Ovary (tissue), 9 donors: ENCODE data around the gene TMEM134. TPM values are rescaled to one million over a fixed set of nuclear protein-coding genes. Genes with fewer than 3 reads are reported as not detected.
A peak's percentile ranks its signal among the peaks of the same experiment; 100 is the strongest.

Experiments
- DNase-seq, 5 donors: peaks; one replicate each; pipeline ENCODE4 v3.0.0-alpha.2; 2019 to 2020
- H3K27ac ChIP-seq, 2 donors: fragments of 200-600 bp; one replicate each; pipeline versions ENCODE4 v1.5.1 to v1.8.0; 2019 to 2022
- H3K27me3 ChIP-seq: fragments of 200-600 bp; one replicate; pipeline ENCODE4 v1.8.0; 2022
- H3K36me3 ChIP-seq: fragments of 200-600 bp; sonication (generic); one replicate; pipeline ENCODE4 v1.5.1; 2019
- H3K4me1 ChIP-seq: one replicate; pipeline ENCODE4 v1.8.1; 2013; ENCODE audit warnings: mild to moderate bottlenecking, moderate library complexity; ENCODE audit not compliant: insufficient read depth
- H3K4me3 ChIP-seq: fragments of 200-600 bp; sonication (generic); one replicate; pipeline ENCODE4 v1.5.1; 2017
- H3K9me3 ChIP-seq, 2 donors: fragments of 200-600 bp in 1 of 2; sonication (generic) in 1 of 2; one replicate each; pipeline versions ENCODE4 v1.5.1 to v1.8.1; 2013 to 2019; ENCODE audit warnings: mild to moderate bottlenecking in 1 of 2, moderate library complexity in 1 of 2
- EP300 ChIP-seq: sonication (generic); formaldehyde crosslinking; IDR thresholded peaks from one replicate; pipeline ENCODE4 v1.6.1; 2017; ENCODE audit warnings: antibody characterized with exemption
- POLR2A ChIP-seq: fragments of 450-650 bp; IDR thresholded peaks from one replicate; pipeline ENCODE4 v1.6.1; 2017; ENCODE audit warnings: antibody characterized with exemption, mild to moderate bottlenecking, moderate library complexity
- WGBS, 3 donors: extraction: QIAGEN DNeasy Blood & Tissue Kit in 1 of 3; methylation state at CpG; one replicate each; pipeline versions ENCODE4 v1.1.5 to v1.1.7; 2013 to 2017; 5-methylcytosine and 5-hydroxymethylcytosine counted together
- intact Hi-C, 4 donors: fragments of 100-400 bp; cut with DNase I; formaldehyde crosslinking; loops; one replicate each; pipeline versions ENCODE4 v1.11.0 to v1.15.1; 2022 to 2023
- polyA plus RNA-seq, 2 donors: library from polyadenylated mRNA; stranded (reverse); fragments of 200-250 nt in 1 of 2; fragments of 350-450 nt in 1 of 2; fragmentation: Illumina TruSeq in 1 of 2; extraction: RNeasy Lipid Tissue Mini Kit (QIAGEN cat#74804) in 1 of 2; gene quantifications; one replicate each; pipeline ENCODE4 v1.2.3, GENCODE V29; 2013 to 2014
- total RNA-seq, 7 donors: library from RNA; depleted of rRNA in 2 of 7; stranded (reverse); fragments of >200 nt in 2 of 7; fragmentation: NEBNext Ultra II Directional in 3 of 7; extraction: Animal tissue kit (Norgen Biotek cat#: 25700) in 3 of 7; gene quantifications; one replicate each; pipeline versions ENCODE4 v1.1.0 to v1.2.4, GENCODE V29; 2016 to 2023
- TF ChIP-seq, protein P1 (sequence below), 3 donors: fragments of 450-650 bp in 2 of 3; fragments of 200-600 bp in 1 of 3; IDR thresholded peaks; one replicate each; pipeline versions ENCODE4 v1.5.1 to v1.8.0; 2016 to 2022; ENCODE audit warnings: antibody characterized with exemption in 3 of 3, mild to moderate bottlenecking in 1 of 3
- donor health status: DM: no; HTN: no; CAD: no; lungs with moderate emphysema.
- donor health status: DM: no; HTN: no; CAD: no.
- donor health status: Bipolar disorder and iron deficiency.
- donor health status: DM: yes; HTN: yes; CAD: no.
- donor health status: DM: no; HTN: no; CAD: no.
- donor health status: DM: yes; HTN: yes; CAD: no.

TMEM134 gene
- total and polyA plus RNA-seq, 9 donors = 2.7 to 69.8 (median 44.3) TPM

DNA sequence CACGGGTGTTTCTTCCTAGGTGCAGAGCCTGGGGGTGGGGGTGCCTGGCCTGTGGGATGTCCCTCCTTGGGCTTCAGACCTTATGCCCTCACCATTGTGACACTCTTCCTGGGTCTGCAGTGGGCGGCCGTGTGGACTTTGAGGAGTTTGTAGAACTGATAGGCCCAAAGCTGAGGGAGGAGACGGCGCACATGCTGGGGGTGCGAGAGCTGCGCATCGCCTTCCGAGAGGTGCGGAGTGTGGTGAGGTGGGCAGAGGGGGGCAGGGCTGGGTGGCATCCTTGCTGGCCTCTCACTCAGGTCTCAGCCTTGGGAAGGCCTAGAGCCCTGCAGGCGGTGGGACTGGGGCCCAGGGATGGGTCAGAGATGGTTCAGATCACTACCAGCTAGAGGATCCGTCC, 11.6 kb downstream of the TMEM134 start:
- H3K27me3 ChIP-seq = no peaks in the 10 kb centered on the region
- no peak for TF ChIP-seq POLR2A
- TF ChIP-seq, protein P1, sequence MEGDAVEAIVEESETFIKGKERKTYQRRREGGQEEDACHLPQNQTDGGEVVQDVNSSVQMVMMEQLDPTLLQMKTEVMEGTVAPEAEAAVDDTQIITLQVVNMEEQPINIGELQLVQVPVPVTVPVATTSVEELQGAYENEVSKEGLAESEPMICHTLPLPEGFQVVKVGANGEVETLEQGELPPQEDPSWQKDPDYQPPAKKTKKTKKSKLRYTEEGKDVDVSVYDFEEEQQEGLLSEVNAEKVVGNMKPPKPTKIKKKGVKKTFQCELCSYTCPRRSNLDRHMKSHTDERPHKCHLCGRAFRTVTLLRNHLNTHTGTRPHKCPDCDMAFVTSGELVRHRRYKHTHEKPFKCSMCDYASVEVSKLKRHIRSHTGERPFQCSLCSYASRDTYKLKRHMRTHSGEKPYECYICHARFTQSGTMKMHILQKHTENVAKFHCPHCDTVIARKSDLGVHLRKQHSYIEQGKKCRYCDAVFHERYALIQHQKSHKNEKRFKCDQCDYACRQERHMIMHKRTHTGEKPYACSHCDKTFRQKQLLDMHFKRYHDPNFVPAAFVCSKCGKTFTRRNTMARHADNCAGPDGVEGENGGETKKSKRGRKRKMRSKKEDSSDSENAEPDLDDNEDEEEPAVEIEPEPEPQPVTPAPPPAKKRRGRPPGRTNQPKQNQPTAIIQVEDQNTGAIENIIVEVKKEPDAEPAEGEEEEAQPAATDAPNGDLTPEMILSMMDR (IDR thresholded peaks at IDR 0.05) = no peak
- no peak for TF ChIP-seq EP300
- DNase-seq = peak in 2 of 5 donors; percentile 13 to 14
- no peaks in the 10 kb centered on the region for H3K9me3 ChIP-seq
- no peak overlapping the region for H3K4me3 ChIP-seq
- no peaks in the 10 kb centered on the region for H3K36me3 ChIP-seq
- 86 to 89% (median 87%) methylated on average over 12 of the region's 12 CpGs for WGBS, 3 donors
- intact Hi-C loops = no loop called here
- H3K4me1 ChIP-seq = no peaks in the 10 kb centered on the region
- no peak overlapping the region for H3K27ac ChIP-seq

DNA sequence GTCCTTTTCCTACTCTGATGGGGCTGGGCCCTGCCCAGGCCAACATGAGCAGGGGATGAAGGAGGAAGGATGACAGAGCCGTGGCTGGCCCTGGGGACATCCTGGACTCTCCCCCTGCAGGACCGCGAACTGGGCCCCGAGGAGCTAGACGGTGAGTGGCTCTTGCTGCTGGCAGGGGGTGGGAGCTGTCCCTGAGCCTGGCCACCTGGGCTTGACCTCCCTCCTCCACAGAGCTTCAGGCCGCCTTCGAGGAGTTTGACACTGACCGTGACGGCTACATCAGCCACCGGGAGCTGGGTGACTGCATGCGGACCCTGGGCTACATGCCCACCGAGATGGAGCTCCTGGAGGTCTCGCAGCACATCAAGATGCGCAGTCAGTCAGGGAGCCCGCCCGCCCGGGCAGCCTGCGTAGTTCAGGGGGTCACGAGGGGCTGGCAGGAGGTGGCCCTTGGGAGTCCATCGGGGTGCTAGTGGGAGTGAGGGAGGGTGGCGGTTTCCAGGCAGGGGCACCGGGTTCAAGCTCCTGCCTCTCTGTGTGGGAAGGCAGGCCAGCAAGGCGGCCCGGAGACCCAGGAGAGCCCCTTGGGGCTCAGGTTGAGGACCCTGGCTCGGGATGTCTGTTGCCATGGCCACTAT, 12.9 kb downstream of the TMEM134 start:
- peak in 2 of 5 donors; percentile 17 for DNase-seq
- Histone ChIP-seq H3K27ac (no peak overlapping the region), H3K27me3 (no peaks in the 10 kb centered on the region), H3K9me3 (no peaks in the 10 kb centered on the region), H3K4me1 (no peaks in the 10 kb centered on the region), H3K36me3 (no peaks in the 10 kb centered on the region), H3K4me3 (no peak overlapping the region)
- TF ChIP-seq EP300 (no peak), POLR2A (no peak)
- TF ChIP-seq, protein P1 (IDR thresholded peaks at IDR 0.05) = no peak
- WGBS, 3 donors = 53 to 75% (median 60%) methylated on average over 20 to 25 of the region's 25 CpGs
- intact Hi-C loops = no loop called here

DNA sequence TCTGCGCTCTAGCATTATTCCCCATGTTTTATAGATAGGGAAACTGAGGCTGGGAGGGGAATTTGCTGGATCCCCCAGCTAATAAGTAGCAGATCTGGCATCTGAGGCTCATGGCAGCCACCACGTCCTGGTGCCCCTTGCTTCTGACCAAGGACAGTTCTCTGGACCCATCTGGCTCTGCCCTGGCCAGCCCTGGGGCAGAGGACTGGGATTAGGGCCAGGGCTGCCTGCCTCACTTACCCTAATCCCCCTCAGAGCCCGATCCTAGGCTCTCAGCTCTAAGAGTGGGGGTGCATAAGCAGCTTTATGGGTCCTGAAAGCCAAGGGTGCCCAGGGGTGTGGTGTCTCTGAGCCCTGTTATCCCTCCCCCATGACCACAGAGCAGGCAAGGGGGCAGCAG, 14.0 kb downstream of the TMEM134 start, which contains the start of gene CABP4:
CABP4 (plus strand) TSS at position 301 of the 400 bp plus-strand sequence; CDS start at position 371, 70 bp downstream.
- intact Hi-C loops = no loop called here
- WGBS, 3 donors = 87 to 90% (median 89%) methylated on average over 3 of the region's 3 CpGs
- TF ChIP-seq POLR2A (no peak), EP300 (no peak)
- TF ChIP-seq, protein P1 (IDR thresholded peaks at IDR 0.05) = no peak
- Histone ChIP-seq H3K4me1 (no peaks in the 10 kb centered on the region), H3K4me3 (no peak within 1 kb of the TSS), H3K27ac (no peak within 1 kb of the TSS), H3K36me3 (no peaks in the 10 kb centered on the region), H3K9me3 (no peaks in the 10 kb centered on the region), H3K27me3 (no peaks in the 10 kb centered on the region)
- no peak for DNase-seq

DNA sequence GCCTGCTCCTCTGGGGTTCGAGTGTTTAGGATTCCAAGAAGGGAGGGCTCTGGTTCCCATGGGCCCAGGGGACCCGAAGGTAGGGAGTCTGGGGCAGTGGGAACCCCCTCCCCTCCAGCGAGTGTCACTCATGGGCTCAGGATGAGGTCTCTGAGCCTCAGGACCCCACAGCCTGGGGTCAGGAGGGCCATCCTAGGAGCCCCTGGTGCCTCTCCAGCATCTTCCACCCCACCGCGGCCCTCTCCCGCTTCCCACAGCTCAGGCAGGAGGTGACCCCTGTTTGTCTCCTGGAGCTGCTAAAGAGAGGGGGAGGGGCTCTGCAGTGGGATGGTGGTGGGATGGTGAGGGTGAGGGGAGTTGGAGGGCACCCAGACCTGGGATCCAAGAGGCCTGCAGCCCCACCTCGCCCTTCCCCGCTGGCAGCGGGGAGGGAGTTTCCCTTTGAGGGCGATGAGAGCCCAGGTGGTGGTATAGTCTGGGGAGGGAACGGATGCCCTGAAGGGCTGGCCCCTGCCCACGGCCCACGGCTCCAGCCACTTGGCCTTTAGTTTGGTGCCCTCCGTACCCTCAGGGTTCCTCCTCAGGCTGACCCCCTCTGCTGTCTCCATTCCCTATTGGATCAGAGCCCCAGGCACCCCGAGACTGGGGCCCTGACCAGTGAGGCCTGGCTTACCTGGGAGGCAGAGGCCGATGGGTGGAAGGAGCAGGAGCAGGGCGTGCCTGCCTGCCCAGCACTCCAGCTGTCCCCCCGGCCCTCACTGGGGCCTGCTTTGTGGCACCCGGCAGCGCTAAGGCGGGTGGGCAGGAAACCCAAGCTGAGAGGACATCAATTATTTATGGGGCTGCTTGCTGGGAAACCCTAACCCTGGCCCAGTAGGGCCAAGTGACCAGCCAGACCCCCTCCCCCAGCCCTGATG, 15.0 kb downstream of the TMEM134 start:
- no peaks in the 10 kb centered on the region for H3K27me3 ChIP-seq
- no peaks in the 10 kb centered on the region for H3K36me3 ChIP-seq
- no peak overlapping the region for H3K27ac ChIP-seq
- peak in 1 of 5 donors; percentile 14 for DNase-seq
- no peak for TF ChIP-seq EP300
- TF ChIP-seq, protein P1 (IDR thresholded peaks at IDR 0.05) = no peak
- TF ChIP-seq POLR2A = no peak
- no peaks in the 10 kb centered on the region for H3K9me3 ChIP-seq
- no peak overlapping the region for H3K4me3 ChIP-seq
- 78 to 88% (median 85%) methylated on average over 19 to 21 of the region's 21 CpGs for WGBS, 3 donors
- H3K4me1 ChIP-seq = no peaks in the 10 kb centered on the region
- intact Hi-C loops = no loop called here
